Measurements from ENCODE around the gene TACO1.

TACO1 gene

GRCh38 chr17:63600569-63601438 lies at the start of gene TACO1:
Gene TACO1 (plus strand): TSS chr17:63600895. CDS start chr17:63601084, 189 bp downstream.
- no peak for TF ChIP-seq CTCF (IDR thresholded peaks at IDR 0.05; ENCODE audit: low read length, missing control alignments)
- peak; percentile 87 for DNase-seq (ENCODE audit: low read depth)

GRCh38 chr17:63552211-63552610 lies 48.5 kb upstream of the TACO1 start:
- no peak for TF ChIP-seq CTCF (IDR thresholded peaks at IDR 0.05; ENCODE audit: low read length, missing control alignments)
- H3K4me3 ChIP-seq (replicated peaks; ENCODE audit: low read depth, low read length) = peak overlapping the region; percentile 98
- DNase-seq (ENCODE audit: low read depth) = peak; percentile 8

More at GRCh38 chr17:63600569-63601438, at the start of gene TACO1:
- peak within 1 kb of the TSS; percentile 87 for H3K4me3 ChIP-seq (replicated peaks; ENCODE audit: low read depth, low read length)

- TF ChIP-seq CTCF (IDR thresholded peaks at IDR 0.05; ENCODE audit: low read length, missing control alignments) = no peak
- no peak for DNase-seq (ENCODE audit: low read depth)
- H3K4me3 ChIP-seq (replicated peaks; ENCODE audit: low read depth, low read length) = no peak overlapping the region
Measured at GRCh38 chr17:63555500-63556156, 45.1 kb upstream of the TACO1 start.

- no peak for TF ChIP-seq CTCF (IDR thresholded peaks at IDR 0.05; ENCODE audit: low read length, missing control alignments)
- DNase-seq (ENCODE audit: low read depth) = no peak
- no peak overlapping the region for H3K4me3 ChIP-seq (replicated peaks; ENCODE audit: low read depth, low read length)
Measured at GRCh38 chr17:63557416-63557815, 43.3 kb upstream of the TACO1 start.

DNA sequence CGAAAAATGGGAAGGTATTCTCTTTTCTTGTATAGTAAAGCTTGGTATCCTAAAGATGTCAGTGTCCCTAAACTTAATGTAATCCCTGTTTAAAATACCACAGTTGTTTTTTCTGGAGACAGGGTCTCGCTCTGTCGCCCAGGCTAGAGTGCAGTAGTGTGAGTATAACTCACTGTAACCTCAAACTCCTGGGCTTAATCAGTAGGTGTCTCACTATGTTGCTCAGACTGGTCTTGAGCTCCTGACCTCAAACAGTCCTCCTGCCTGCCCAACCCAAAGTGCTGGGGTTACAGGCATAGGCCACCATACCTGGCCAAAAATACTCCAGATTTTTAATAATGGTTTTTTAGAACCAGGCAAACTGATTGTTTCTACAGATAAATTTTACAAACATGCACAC lies 42.3 kb upstream of the TACO1 start:
- DNase-seq (ENCODE audit: low read depth) = no peak
- no peak overlapping the region for H3K4me3 ChIP-seq (replicated peaks; ENCODE audit: low read depth, low read length)
- no peak for TF ChIP-seq CTCF (IDR thresholded peaks at IDR 0.05; ENCODE audit: low read length, missing control alignments)

- no peak overlapping the region for H3K4me3 ChIP-seq (replicated peaks; ENCODE audit: low read depth, low read length)
- TF ChIP-seq CTCF (IDR thresholded peaks at IDR 0.05; ENCODE audit: low read length, missing control alignments) = no peak
- DNase-seq (ENCODE audit: low read depth) = no peak
Measured at GRCh38 chr17:63561819-63562218, 38.9 kb upstream of the TACO1 start.

Data from fibroblast of pulmonary artery (primary cell).